HG03039 (cell line): ENCODE data around the gene STMN3.

Experiments used
- ATAC-seq: cut with Tn5 transposase; IDR thresholded peaks from one replicate; pipeline ENCODE4 v1.9.1; 2021; ENCODE audit warnings: mild to moderate bottlenecking, moderate library complexity; ENCODE audit not compliant: unreplicated experiment

Gene STMN3

GRCh38 chr20:63653041-63653973 is at the start of gene STMN3:
STMN3 (minus strand) TSS chr20:63653424; CDS start chr20:63653345, 79 bp downstream.
- ATAC-seq = no peak

DNA sequence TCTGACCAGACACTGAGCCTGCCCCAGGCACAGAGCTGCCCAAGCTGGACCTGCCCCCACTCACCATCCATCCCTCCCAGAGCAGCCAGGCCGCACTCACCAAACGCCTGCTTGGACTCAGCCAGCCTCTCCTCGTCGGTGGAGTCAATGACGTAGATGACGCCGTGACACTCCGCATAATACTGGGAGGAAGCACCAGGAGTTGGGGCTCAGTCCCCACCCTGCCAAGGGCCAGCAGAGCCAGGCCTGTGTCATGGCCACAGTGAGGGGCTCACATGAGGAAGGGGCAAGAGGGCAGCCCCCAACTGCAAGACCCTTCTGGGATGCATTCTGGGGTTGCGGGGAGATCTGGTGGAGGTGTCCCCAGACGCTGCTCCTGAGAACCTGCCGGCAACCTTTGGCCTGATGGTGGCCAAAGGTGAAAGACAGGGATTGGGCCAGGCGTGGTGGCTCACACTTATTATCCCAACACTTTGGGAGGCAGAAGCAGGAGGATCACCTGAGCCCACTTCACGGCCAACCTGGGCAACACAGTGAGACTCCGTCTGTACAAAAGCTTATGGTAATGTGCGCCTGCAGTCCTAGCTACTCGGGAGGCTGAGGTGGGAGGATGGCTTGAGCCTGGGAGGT is 48.9 kb upstream of the STMN3 start:
- no peak for ATAC-seq

DNA sequence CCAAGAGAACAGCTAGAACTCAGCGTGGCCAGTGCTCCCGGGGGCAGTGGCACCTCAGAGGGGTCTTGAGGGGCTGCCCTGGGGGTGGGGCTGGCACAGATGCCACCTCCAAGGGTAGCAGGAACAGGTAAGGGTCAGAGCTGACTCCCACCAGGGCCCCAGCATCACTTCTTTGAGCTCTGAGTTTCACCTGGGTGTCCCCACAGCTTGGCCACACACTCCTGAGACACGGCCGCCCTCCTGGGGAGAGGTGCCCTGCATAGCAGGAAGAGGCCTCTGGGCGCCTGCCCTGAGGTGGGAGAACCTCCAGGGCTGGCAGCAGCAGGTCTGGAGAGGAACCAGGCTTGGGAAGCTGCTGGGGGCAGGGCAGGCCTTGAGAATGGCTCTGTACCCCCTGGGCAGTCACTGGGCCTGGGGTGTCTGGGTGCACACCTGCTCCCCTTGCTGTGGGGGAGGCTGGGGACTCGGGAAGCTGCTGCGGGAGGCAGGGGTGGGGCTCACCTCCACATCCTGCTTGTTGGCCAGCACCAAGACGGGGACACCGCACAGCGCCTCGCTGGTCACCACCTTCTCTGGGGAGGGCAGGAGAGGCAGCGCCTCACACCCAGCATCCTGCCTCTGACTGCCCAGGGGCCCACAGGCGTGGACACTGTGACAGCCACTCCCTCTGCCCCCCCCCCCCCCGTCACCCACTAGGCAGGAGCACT is 48.3 kb upstream of the STMN3 start:
- no peak for ATAC-seq

GRCh38 chr20:63701051-63701328 is 47.8 kb upstream of the STMN3 start:
- no peak for ATAC-seq

DNA sequence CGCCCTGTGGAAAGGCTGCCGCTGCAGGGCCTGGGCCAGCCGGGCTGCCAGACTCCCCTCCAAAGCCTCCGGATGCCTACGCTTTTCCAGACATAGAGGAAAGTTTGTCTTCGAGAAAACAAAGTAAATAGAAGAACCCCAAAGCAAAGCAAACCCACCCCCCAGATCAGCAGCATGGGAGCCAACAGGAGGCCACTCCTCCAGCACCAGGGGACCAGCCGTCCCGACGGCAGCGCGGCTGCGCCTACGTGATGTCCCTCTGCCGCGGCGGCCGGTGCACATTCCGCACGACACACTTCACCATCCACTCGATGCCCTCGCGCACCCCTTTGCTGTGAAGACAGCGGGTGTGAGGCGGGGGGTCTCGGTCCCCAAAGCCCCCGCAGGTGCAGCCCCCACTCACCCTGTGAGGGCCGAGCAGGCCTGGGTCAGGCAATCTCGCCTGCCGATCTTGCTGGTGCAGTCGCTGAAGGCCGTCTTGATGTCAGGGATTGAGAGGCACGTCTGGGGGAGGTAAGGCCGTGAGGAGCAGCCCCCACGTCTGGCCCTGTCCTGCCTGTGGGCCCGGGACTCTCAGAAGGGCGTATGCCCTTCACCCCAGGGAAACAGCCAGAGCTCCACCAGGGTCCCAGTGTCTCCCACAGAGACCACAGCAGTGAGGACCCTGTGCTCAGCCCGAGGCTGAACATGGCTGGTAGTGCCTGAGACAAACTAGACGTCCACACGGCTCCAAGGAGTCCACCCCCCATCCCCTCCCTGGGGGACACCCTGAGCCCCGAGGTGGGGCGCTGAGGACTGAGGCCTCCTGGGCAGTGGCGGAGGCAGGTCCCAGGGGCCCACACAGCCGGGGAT is 47.2 kb upstream of the STMN3 start:
- ATAC-seq = no peak

DNA sequence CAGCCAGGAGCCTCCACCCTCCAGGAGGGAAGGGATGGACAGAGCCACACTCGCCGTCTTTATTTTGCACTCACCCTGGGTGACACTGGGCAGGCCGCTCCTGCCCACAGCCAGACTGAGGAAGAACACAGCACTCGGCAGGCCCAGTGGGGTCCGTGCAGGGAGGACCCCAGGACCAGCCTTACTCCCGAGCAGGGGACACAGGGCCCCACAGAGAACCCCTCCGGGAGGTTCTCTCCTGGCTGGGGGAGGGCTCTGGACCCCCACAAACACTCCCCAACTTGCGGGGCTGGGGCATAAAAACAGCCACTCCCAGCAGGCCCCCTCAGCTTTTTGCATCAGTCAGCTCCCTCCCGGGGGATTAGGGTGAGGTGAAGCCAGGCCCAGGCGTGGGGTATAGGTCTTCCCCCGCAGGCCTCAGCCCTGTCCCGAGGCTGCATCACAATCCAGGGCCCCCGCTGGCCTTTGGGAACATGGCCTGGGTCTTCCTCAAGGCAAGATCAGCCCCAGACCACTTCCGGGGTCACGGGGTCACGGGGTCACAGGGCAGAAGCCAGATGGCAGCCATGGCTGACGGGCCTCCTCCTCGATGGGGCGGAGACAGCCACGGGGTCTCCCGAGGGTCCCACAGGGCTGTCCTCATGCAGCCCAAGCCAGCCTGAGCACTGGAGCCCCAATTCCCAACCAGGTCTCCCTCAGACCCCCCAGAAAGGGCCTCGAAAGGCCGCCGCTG is 46.4 kb upstream of the STMN3 start:
- no peak for ATAC-seq

DNA sequence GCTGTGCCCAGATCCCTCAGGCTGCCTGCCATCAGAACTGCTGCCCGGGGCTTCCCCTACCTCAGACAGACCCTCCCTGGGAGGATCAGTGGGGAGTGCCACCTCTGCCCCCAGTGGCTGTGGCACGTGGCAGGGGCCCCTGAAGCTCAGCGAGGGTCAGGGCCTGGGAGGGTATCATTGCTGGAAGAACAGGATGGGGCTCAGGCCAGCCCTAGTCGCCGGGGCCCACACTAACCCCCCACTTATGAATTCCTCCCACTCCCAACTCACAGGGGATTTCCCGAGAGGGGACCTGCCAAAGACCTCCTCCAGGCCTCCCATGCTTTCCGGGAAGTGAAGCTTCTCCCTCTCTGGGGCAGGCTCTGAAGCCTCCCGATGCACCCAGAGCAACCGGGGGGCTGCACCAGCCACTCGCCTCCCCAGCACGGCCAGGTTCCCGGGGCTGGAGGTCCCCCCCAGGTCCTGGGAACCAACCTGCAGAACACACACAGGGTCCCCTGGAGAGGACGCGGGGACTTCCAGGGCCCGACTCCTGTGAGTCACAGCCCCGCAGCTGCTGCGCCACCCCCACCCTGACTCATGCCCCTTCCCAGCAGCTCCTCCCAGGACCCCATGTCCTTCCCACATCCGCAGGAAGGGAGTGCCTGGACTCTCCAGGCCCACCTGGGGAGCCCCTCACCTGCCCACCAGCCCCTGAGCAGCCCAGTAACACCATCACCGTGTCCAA is 45.7 kb upstream of the STMN3 start:
- no peak for ATAC-seq

DNA sequence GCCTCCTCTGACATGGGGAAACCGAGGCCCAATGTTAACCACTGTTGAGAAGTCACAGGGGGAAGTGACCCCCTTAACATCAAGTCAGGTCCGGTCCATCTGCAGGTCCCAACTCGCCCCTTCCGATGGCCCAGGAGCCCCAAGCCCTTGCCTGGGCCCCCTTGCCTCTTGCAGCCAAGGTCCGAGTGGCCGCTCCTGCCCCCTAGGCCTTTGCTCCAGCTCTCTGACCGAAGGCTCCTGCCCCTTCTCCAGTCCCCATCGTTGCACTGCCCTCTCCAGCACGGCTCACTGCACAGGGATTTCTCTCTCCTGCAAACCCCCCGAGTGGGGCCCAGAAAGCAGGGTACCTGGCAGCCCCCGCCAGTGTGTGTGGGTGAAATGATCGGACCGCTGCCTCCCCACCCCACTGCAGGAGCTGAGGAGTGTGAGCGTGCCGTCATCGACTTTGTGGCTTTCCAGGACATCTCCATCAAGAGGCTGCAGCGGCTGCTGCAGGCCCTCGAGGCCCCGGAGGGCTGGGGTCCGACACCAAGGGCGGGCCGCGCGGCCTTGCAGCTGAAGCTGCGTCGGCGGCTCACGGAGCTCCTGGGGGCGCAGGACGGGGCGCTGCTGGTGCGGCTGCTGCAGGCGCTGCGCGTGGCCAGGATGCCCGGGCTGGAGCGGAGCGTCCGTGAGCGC is 44.8 kb upstream of the STMN3 start:
- no peak for ATAC-seq

DNA sequence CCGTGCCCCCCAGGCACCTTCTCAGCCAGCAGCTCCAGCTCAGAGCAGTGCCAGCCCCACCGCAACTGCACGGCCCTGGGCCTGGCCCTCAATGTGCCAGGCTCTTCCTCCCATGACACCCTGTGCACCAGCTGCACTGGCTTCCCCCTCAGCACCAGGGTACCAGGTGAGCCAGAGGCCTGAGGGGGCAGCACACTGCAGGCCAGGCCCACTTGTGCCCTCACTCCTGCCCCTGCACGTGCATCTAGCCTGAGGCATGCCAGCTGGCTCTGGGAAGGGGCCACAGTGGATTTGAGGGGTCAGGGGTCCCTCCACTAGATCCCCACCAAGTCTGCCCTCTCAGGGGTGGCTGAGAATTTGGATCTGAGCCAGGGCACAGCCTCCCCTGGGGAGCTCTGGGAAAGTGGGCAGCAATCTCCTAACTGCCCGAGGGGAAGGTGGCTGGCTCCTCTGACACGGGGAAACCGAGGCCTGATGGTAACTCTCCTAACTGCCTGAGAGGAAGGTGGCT is 44.2 kb upstream of the STMN3 start:
- no peak for ATAC-seq

- ATAC-seq = no peak
Measured at GRCh38 chr20:63696628-63697356, 43.6 kb upstream of the STMN3 start, which contains the start of gene TNFRSF6B. TNFRSF6B (plus strand) TSS chr20:63696652; CDS start chr20:63696768, 116 bp downstream.

GRCh38 chr20:63696306-63696627 is 43.0 kb upstream of the STMN3 start:
- ATAC-seq = no peak

DNA sequence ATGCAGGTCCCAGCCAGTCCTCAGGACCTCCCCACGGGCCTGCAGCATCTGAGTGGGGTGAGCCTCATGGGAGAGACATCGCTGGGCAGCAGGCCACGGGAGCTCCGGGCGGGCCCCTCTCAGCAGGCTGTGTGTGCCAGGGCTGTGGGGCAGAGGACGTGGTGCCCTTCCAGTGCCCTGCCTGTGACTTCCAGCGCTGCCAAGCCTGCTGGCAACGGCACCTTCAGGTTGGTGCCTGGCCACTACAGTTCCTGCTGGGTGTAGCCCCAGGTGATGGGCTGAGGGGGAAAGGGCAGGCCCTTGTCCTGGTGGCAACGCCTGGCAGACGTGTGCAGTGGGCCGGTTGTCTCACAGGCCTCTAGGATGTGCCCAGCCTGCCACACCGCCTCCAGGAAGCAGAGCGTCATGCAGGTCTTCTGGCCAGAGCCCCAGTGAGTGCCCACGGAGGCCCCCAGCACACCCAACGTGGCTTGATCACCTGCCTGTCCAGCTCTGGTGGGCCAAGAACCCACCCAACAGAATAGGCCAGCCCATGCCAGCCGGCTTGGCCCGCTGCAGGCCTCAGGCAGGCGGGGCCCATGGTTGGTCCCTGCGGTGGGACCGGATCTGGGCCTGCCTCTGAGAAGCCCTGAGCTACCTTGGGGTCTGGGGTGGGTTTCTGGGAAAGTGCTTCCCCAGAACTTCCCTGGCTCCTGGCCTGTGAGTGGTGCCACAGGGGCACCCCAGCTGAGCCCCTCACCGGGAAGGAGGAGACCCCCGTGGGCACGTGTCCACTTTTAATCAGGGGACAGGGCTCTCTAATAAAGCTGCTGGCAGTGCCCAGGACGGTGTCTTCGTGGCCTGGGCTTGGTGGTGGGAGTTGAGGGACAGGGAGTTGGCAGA is 42.4 kb upstream of the STMN3 start:
- no peak for ATAC-seq

DNA sequence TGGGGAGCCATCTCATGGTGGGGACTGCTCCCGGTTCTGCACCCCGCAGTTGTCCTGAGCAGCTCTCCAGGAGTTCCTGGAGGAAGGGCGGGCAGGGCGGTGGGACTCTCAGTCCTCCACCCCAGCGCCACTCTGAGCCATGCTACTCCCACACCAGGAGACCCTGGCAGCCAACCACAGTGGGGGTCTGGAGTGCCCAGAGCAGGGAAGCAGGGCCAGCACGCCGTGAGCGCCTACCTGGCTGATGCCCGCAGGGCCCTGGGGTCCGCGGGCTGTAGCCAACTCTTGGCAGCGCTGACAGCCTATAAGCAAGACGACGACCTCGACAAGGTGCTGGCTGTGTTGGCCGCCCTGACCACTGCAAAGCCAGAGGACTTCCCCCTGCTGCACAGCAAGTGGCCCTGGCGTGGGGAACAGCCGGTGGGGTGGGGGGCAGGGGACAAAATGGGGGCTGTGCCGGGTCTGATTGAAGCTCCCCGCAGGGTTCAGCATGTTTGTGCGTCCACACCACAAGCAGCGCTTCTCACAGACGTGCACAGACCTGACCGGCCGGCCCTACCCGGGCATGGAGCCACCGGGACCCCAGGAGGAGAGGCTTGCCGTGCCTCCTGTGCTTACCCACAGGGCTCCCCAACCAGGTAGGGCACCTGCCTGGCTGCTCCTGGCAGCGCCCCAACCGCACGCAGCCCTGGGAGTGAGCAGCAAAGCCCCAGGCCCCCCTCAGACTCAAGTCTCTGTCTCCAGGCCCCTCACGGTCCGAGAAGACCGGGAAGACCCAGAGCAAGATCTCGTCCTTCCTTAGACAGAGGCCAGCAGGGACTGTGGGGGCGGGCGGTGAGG is 41.6 kb upstream of the STMN3 start:
- ATAC-seq = no peak

DNA sequence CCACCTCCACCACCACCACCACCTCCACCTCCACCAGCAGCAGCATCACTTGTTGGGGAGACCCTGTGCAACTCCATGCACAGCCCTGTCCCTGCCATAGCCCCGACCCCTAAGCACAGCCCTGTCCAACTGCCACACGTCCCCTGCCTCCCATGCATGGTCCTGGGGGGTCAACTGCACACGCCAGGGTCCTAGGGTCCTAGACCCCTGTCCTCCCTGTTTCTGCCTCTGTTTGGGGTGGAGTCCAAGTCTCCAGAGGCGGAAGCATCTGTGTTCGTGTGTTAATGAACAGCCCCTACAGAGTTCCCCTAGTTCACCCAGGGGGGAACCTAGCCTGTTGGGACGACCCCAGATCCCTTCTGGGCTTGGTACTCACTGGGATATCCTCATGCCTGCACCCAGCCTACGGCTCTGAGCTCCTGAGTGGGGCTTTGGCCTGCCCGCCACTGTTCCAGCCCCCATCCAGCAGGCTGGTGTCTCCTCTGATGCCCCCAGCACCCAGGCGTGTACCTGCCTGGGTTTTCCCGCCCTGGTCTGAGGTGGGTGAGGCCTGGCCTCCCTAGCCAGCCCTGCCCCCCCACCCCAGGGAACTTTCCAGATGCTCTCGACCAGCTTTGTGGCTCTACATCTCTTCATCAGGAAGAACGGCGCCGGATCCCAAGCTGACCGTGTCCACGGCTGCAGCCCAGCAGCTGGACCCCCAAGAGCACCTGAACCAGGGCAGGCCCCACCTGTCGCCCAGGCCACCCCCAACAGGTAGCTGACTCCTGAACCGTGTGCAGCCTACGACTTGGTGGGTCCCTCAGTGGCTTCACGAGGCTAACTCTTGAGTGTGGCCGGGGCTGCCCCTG is 40.7 kb upstream of the STMN3 start:
- ATAC-seq = no peak

DNA sequence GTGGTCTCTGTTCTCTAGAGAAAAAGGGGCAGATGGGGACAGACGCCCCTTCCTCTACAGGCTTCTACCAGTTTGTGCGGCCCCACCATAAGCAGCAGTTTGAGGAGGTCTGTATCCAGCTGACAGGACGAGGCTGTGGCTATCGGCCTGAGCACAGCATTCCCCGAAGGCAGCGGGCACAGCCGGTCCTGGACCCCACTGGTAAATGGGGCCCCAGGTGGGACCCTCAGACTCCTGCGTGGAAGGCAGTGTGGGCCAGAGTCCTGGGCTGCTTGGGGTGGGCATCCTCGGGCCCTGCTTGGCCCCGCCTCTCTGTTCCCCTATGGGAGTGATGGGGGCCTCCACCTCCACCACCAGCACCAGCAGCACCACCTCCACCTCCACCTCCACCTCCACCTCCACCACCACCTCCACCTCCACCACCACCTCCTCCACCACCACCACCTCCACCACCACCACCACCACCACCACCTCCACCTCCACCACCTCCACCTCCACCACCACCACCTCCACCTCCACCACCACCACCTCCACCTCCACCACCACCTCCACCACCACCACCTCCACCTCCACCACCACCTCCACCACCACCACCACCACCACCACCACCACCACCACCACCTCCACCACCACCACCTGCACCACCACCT is 40.0 kb upstream of the STMN3 start:
- no peak for ATAC-seq
